GM12878 (cell line): ENCODE data around the gene MCOLN1. TPM values are rescaled to one million over a fixed set of nuclear protein-coding genes. Genes with fewer than 3 reads are reported as not detected.

Source experiments
- ATAC-seq: fragments of 200-7000 bp; cut with Tn5 transposase; 3 replicates; pipeline ENCODE4 v1.9.1; 2020; ENCODE audit warnings: mild to moderate bottlenecking, moderate library complexity
- BruUV-seq: library from RNA; stranded (reverse); fragments of 400-500 nt; replicated peaks from 2 replicates; lab custom pipeline; 2021; lab: Mats Ljungman, UMichigan
- CTCF ChIA-PET: fragments of 300-600 bp; sonication (Branson Sonifier 250); formaldehyde crosslinking; extraction: SDS; loops from one replicate; lab custom pipeline; 2021; ENCODE audit warnings: inconsistent platforms; lab: Yijun Ruan, JAX
- POLR2A ChIA-PET: fragments of 350-600 bp; formaldehyde crosslinking; extraction: SDS; loops from one replicate; lab custom pipeline; 2021; ENCODE audit warnings: inconsistent platforms; lab: Charles Lee
- RAD21 ChIA-PET: fragments of 300-600 bp; sonication (Branson Sonifier 250); formaldehyde crosslinking; loops from one replicate; lab custom pipeline; 2023; ENCODE audit warnings: antibody characterized with exemption; ENCODE audit not compliant: unreplicated experiment; lab: Charles Lee
- SMC1A ChIA-PET: fragments of 300-600 bp; sonication (Branson Sonifier 250); formaldehyde crosslinking; loops from one replicate; lab custom pipeline; 2023; ENCODE audit not compliant: unreplicated experiment, uncharacterized antibody; lab: Charles Lee
- DNase-seq: peaks from one replicate; pipeline ENCODE4 v3.0.0-alpha.2; 2011; ENCODE audit warnings: low read depth, low spot score
- FAIRE-seq: peaks from 3 replicates; lab custom pipeline; 2011; peaks lifted over from hg19 to GRCh38; lab: Jason Lieb, UNC
- H2AFZ ChIP-seq: 2 replicates; pipeline ENCODE4 v1.6.0; 2011; ENCODE audit warnings: low read depth, low read length, control low read depth; ENCODE audit not compliant: control insufficient read depth
- H3K27ac ChIP-seq: 2 replicates; pipeline ENCODE4 v1.5.1; 2011; ENCODE audit warnings: control low read depth; ENCODE audit not compliant: control insufficient read depth, insufficient read depth
- H3K27me3 ChIP-seq, 2 experiments: replicated peaks in 1 of 2; 2 replicates each; pipeline versions ENCODE4 v1.6.0 to v1.6.1; 2011; ENCODE audit warnings: low read length in 1 of 2; ENCODE audit not compliant: control insufficient read depth in 2 of 2, insufficient read depth in 2 of 2
- H3K36me3 ChIP-seq, 2 experiments: 2 replicates each; pipeline ENCODE4 v1.5.1; 2011; ENCODE audit warnings: low read length in 1 of 2; ENCODE audit not compliant: control insufficient read depth in 2 of 2, insufficient read depth in 2 of 2
- H3K4me1 ChIP-seq: 2 replicates; pipeline ENCODE4 v1.6.1; 2011; ENCODE audit warnings: mild to moderate bottlenecking, low read length, moderate library complexity, mixed read lengths; ENCODE audit not compliant: control insufficient read depth, insufficient read depth
- H3K4me2 ChIP-seq: 2 replicates; pipeline ENCODE4 v1.6.0; 2011; ENCODE audit warnings: control low read depth; ENCODE audit not compliant: control insufficient read depth, insufficient read depth
- H3K4me3 ChIP-seq: fragments of 200-600 bp; sonication (generic); 2 replicates; pipeline ENCODE4 v1.5.1; 2016
- H3K79me2 ChIP-seq: 2 replicates; pipeline ENCODE4 v1.6.0; 2011; ENCODE audit warnings: low read length; ENCODE audit not compliant: control insufficient read depth, insufficient read depth
- H3K9ac ChIP-seq: 2 replicates; pipeline ENCODE4 v1.8.0; 2011; ENCODE audit warnings: low read length, control low read depth, mixed read lengths; ENCODE audit not compliant: control insufficient read depth, insufficient read depth
- H3K9me3 ChIP-seq: replicated peaks from 3 replicates; pipeline ENCODE4 v1.5.1; 2011; ENCODE audit warnings: mild to moderate bottlenecking, low read length; ENCODE audit not compliant: control insufficient read depth, insufficient read depth
- H4K20me1 ChIP-seq: 2 replicates; pipeline ENCODE4 v1.6.0; 2011; ENCODE audit not compliant: control insufficient read depth, insufficient read depth
- BCL11A ChIP-seq: IDR thresholded peaks from 2 replicates; pipeline ENCODE4 v1.6.1; 2011; ENCODE audit warnings: low read depth, low read length
- KDM1A ChIP-seq: fragments of 200-600 bp; sonication (generic); IDR thresholded peaks from 2 replicates; pipeline ENCODE4 v1.6.1; 2016; ENCODE audit warnings: borderline replicate concordance
- ZNF622 ChIP-seq: fragments of 450-650 bp; IDR thresholded peaks from 2 replicates; pipeline ENCODE4 v1.6.1; 2017; ENCODE audit warnings: mild to moderate bottlenecking, inconsistent platforms
- ZZZ3 ChIP-seq: IDR thresholded peaks from 2 replicates; pipeline ENCODE4 v1.6.1; 2011; ENCODE audit warnings: low read depth; ENCODE audit not compliant: control insufficient read depth, insufficient read length
- WGBS: methylation state at CpG from one replicate; pipeline ENCODE4 v1.1.6; 2016; ENCODE audit warnings: low lambda C conversion rate; ENCODE audit not compliant: insufficient replicate concordance, insufficient coverage; ENCODE audit errors: missing lambda C conversion rate; 5-methylcytosine and 5-hydroxymethylcytosine counted together
- in situ Hi-C: fragments of 300-500 bp; cut with MboI; formaldehyde crosslinking; loops from 9 replicates; pipeline ENCODE4 v1.14.3; 2018; ENCODE audit warnings: mixed read lengths
- intact Hi-C: fragments of 100-400 bp; cut with micrococcal nuclease; formaldehyde crosslinking; loops from one replicate; pipeline ENCODE4 v1.14.2; 2022; ENCODE audit not compliant: unreplicated experiment
- polyA plus RNA-seq, 11 experiments: library from polyadenylated mRNA; depleted of rRNA in 4 of 11; unstranded in 6 of 11; stranded (reverse) in 5 of 11; fragments of >200 nt; fragmentation: Nextera tagmentation in 4 of 11; fragmentation: Illumina TruSeq in 1 of 11; extraction: Ambion mirVana in 4 of 11; extraction: Trizol in 1 of 11; gene quantifications; 1 replicate in 1 of 11; 2 replicates in 10 of 11; pipeline versions ENCODE4 v1.2.1 to v1.2.3, GENCODE V29; 2011 to 2016; ENCODE audit warnings: inconsistent platforms in 2 of 11, missing spikeins in 2 of 11, low read depth in 1 of 11
- total RNA-seq, 4 experiments: library from RNA; depleted of rRNA in 3 of 4; stranded (reverse); fragments of >200 nt in 3 of 4; fragmentation: Illumina TruSeq in 1 of 4; extraction: Trizol in 1 of 4; gene quantifications; 2 replicates each; pipeline versions ENCODE4 v1.2.1 to v1.2.3, GENCODE V29; 2013 to 2021
- TF ChIP-seq, protein P1 (sequence below): fragments of 450-650 bp; IDR thresholded peaks from 2 replicates; pipeline ENCODE4 v1.6.1; 2016; ENCODE audit warnings: mild to moderate bottlenecking
- TF ChIP-seq, protein P2 (sequence below): IDR thresholded peaks from 2 replicates; pipeline ENCODE4 v1.6.1; 2011; ENCODE audit warnings: low read depth, low read length, improper control_type of control experiment, borderline replicate concordance

The MCOLN1 gene
- total and polyA plus RNA-seq, 10 of the 15 experiments (the other 5 are each of a cell fraction or from before 2014, with no cell fraction given) = 0.42 to 15.6 (median 4.9) TPM

DNA sequence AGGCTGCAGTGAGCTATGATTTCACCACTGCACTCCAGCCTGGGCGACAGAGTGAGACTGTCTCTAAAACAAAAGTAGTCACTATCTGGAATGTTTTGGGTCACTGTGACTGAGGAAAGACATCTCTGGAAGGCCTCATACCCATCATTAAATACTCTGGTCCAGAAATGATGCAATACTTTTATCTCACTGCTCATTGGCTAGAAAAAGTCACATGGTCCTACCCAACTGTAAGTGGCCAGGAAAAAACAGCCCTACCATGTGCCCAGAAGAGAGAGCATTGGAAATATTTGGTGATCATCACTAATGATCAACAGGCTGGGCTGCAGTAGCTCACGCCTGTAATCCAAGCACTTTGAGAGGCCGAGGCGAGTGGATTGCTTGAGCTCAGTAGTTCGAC lies 42.9 kb downstream of the MCOLN1 start:
- FAIRE-seq (no peak), DNase-seq (no peak), ATAC-seq (no peak)
- peaks cover 0 to 4% of the 10 kb centered on the region in 2 experiments; a peak in 1 of 4 replicates for H3K36me3 ChIP-seq
- 60% methylated on average over 5 of the region's 5 CpGs for WGBS
- TF ChIP-seq, protein P1, sequence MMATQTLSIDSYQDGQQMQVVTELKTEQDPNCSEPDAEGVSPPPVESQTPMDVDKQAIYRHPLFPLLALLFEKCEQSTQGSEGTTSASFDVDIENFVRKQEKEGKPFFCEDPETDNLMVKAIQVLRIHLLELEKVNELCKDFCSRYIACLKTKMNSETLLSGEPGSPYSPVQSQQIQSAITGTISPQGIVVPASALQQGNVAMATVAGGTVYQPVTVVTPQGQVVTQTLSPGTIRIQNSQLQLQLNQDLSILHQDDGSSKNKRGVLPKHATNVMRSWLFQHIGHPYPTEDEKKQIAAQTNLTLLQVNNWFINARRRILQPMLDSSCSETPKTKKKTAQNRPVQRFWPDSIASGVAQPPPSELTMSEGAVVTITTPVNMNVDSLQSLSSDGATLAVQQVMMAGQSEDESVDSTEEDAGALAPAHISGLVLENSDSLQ = no peak
- TF ChIP-seq ZNF622 = no peak
- no peak for TF ChIP-seq BCL11A
- no peak for TF ChIP-seq KDM1A
- TF ChIP-seq, protein P2, sequence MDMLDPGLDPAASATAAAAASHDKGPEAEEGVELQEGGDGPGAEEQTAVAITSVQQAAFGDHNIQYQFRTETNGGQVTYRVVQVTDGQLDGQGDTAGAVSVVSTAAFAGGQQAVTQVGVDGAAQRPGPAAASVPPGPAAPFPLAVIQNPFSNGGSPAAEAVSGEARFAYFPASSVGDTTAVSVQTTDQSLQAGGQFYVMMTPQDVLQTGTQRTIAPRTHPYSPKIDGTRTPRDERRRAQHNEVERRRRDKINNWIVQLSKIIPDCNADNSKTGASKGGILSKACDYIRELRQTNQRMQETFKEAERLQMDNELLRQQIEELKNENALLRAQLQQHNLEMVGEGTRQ = no peak
- TF ChIP-seq ZZZ3 = no peak
- H4K20me1 ChIP-seq = no peaks in the 10 kb centered on the region
- ChIA-PET POLR2A (no interaction called here), RAD21 (no interaction called here), SMC1A (interaction anchor here (0.8 to 1.0 kb wide), 2 partner anchors 178 to 235 kb away, joined by 3 read pairs; no protein-coding TSS in a partner anchor), CTCF (interaction anchor here (0.7 to 2.4 kb wide), 5 partner anchors 17 to 269 kb away, joined by 3 to 7 read pairs (median 3); partner anchors contain the start of gene TRAPPC5)
- H3K4me2 ChIP-seq = no peak overlapping the region
- no TSS peak for BruUV-seq
- no peaks in the 10 kb centered on the region; the same call in 2 of the 3 replicates for H3K9me3 ChIP-seq
- H2AFZ ChIP-seq = no peak overlapping the region
- no peak overlapping the region for H3K27ac ChIP-seq
- H3K9ac ChIP-seq = no peak overlapping the region
- in situ Hi-C loops (loop anchor here (5.0 kb wide), 2 partner anchors 117 to 237 kb away; partner anchors contain the start of gene TRAPPC5), intact Hi-C loops (no loop called here)
- no peaks in the 10 kb centered on the region for H3K79me2 ChIP-seq
- H3K4me1 ChIP-seq = no peaks in the 10 kb centered on the region
- no peaks in the 10 kb centered on the region for H3K27me3 ChIP-seq
- no peak overlapping the region for H3K4me3 ChIP-seq
